Endothelial cell of umbilical vein (primary cell): Measurements from ENCODE around the gene XIST. TPM values are rescaled to one million over a fixed set of nuclear protein-coding genes. Genes with fewer than 3 reads are reported as not detected.

Source experiments
- BruUV-seq: library from RNA; stranded (reverse); fragments of 400-500 nt; replicated peaks from 2 replicates; lab custom pipeline; 2021; lab: Mats Ljungman, UMichigan
- CTCF ChIA-PET: fragments of 300-600, 350-600 bp; sonication (Branson Sonifier 250); formaldehyde crosslinking; loops from one replicate; lab custom pipeline; 2021; ENCODE audit warnings: antibody characterized with exemption, inconsistent platforms; lab: Charles Lee
- POLR2A ChIA-PET: fragments of 300-600, 350-600 bp; sonication (Branson Sonifier 250); formaldehyde crosslinking; loops from one replicate; lab custom pipeline; 2021; ENCODE audit warnings: antibody characterized with exemption, inconsistent platforms; lab: Charles Lee
- DNase-seq: peaks from one replicate; pipeline ENCODE4 v3.0.0-alpha.2; 2011; ENCODE audit warnings: low read depth, low spot score
- FAIRE-seq: peaks from 2 replicates; lab custom pipeline; 2011; peaks lifted over from hg19 to GRCh38; lab: Jason Lieb, UNC
- H2AFZ ChIP-seq: 2 replicates; pipeline ENCODE4 v1.6.0; 2012; ENCODE audit warnings: low read depth, low read length, control low read depth, inconsistent platforms
- H3K27ac ChIP-seq: 2 replicates; pipeline ENCODE4 v1.5.1; 2011; ENCODE audit warnings: low read depth, mild to moderate bottlenecking, control low read depth, low read length, moderate library complexity; ENCODE audit not compliant: insufficient read depth
- H3K27me3 ChIP-seq, 2 experiments: 2 replicates each; pipeline versions ENCODE4 v1.6.0 to v1.6.1; 2011; ENCODE audit warnings: low read length in 2 of 2, mixed read lengths in 1 of 2; ENCODE audit not compliant: control insufficient read depth in 2 of 2, insufficient read depth in 2 of 2
- H3K36me3 ChIP-seq, 2 experiments: 2 replicates in 1 of 2; 3 replicates in 1 of 2; pipeline ENCODE4 v1.5.1; 2011; ENCODE audit warnings: low read length in 2 of 2, mild to moderate bottlenecking in 1 of 2, moderate library complexity in 1 of 2; ENCODE audit not compliant: control insufficient read depth in 2 of 2, insufficient read depth in 2 of 2; ENCODE audit errors: extremely low read depth in 1 of 2
- H3K4me1 ChIP-seq: 3 replicates; pipeline ENCODE4 v1.5.1; 2011; ENCODE audit warnings: mild to moderate bottlenecking, low read length; ENCODE audit not compliant: control insufficient read depth, insufficient read depth; ENCODE audit errors: extremely low read depth
- H3K4me2 ChIP-seq: 2 replicates; pipeline ENCODE4 v1.6.1; 2011; ENCODE audit warnings: low read length, control low read depth, mixed read lengths; ENCODE audit not compliant: insufficient read depth
- H3K4me3 ChIP-seq, 3 experiments: fragments of 200-600 bp in 1 of 3; sonication (generic), shearing (Covaris generic) in 1 of 3; replicated peaks in 1 of 3; 2 replicates each; pipeline ENCODE4 v1.5.1; 2011 to 2016; ENCODE audit warnings: control low read depth in 3 of 3, low read length in 3 of 3, mild to moderate bottlenecking in 2 of 3, inconsistent platforms in 1 of 3, low read depth in 1 of 3, moderate library complexity in 1 of 3; ENCODE audit not compliant: insufficient read depth in 1 of 3
- H3K79me2 ChIP-seq: 2 replicates; pipeline ENCODE4 v1.6.0; 2012; ENCODE audit warnings: low read length, inconsistent platforms; ENCODE audit not compliant: control insufficient read depth, insufficient read depth
- H3K9ac ChIP-seq: replicated peaks from 2 replicates; pipeline ENCODE3; 2011; ENCODE audit warnings: low read length, control low read depth; ENCODE audit not compliant: insufficient read depth; ENCODE audit errors: extremely low read depth
- H3K9me1 ChIP-seq: replicated peaks from 3 replicates; pipeline ENCODE4 v1.6.0; 2011; ENCODE audit warnings: mild to moderate bottlenecking, low read length; ENCODE audit not compliant: control insufficient read depth, insufficient read depth; ENCODE audit errors: extremely low read depth
- H3K9me3 ChIP-seq: replicated peaks from 2 replicates; pipeline ENCODE4 v1.5.1; 2012; ENCODE audit warnings: low read length, inconsistent platforms; ENCODE audit not compliant: control insufficient read depth, insufficient read depth
- H4K20me1 ChIP-seq: replicated peaks from 2 replicates; pipeline ENCODE3; 2011; ENCODE audit warnings: mild to moderate bottlenecking, low read length; ENCODE audit not compliant: control insufficient read depth, insufficient read depth; ENCODE audit errors: extremely low read depth
- CTCF ChIP-seq, 2 donors: IDR thresholded peaks; 1 replicate in 1 of 2; 2 replicates in 1 of 2; pipeline ENCODE4 v1.5.1; 2011; ENCODE audit warnings: low read length in 2 of 2, mild to moderate bottlenecking in 2 of 2, moderate library complexity in 2 of 2, control low read depth in 1 of 2, inconsistent platforms in 1 of 2, low read depth in 1 of 2; ENCODE audit not compliant: insufficient read depth in 1 of 2; ENCODE audit errors: extremely low read depth in 1 of 2
- EZH2 ChIP-seq: IDR thresholded peaks from 2 replicates; pipeline ENCODE4 v1.6.1; 2012; ENCODE audit warnings: borderline replicate concordance, low read depth, mild to moderate bottlenecking, moderate library complexity, low read length, inconsistent platforms; ENCODE audit not compliant: severe bottlenecking
- FOS ChIP-seq: IDR thresholded peaks from 2 replicates; pipeline ENCODE4 v1.6.1; 2011; ENCODE audit warnings: mild to moderate bottlenecking, low read length, moderate library complexity, borderline replicate concordance; ENCODE audit not compliant: insufficient read depth
- GATA2 ChIP-seq: IDR thresholded peaks from 2 replicates; pipeline ENCODE4 v1.7.0; 2011; ENCODE audit warnings: low read depth, mild to moderate bottlenecking, moderate library complexity, mixed read lengths, low read length; ENCODE audit not compliant: insufficient read length, insufficient read depth
- JUN ChIP-seq: IDR thresholded peaks from 2 replicates; pipeline ENCODE4 v1.6.1; 2011; ENCODE audit warnings: borderline replicate concordance, low read depth; ENCODE audit not compliant: insufficient read length, insufficient read depth
- MAX ChIP-seq: IDR thresholded peaks from 2 replicates; pipeline ENCODE4 v1.6.1; 2011; ENCODE audit not compliant: insufficient read depth, insufficient read length
- MYC ChIP-seq: IDR thresholded peaks from one replicate; pipeline ENCODE4 v1.6.1; 2011; ENCODE audit warnings: mild to moderate bottlenecking, low read depth, low read length
- POLR2A ChIP-seq: IDR thresholded peaks from 2 replicates; pipeline ENCODE4 v1.6.1; 2012; ENCODE audit warnings: low read depth, mild to moderate bottlenecking, control low read depth, low read length
- POLR2AphosphoS5 ChIP-seq: IDR thresholded peaks from 2 replicates; pipeline ENCODE4 v1.6.1; 2012; ENCODE audit warnings: low read depth, mild to moderate bottlenecking, control low read depth, low read length, moderate library complexity; ENCODE audit not compliant: insufficient read depth
- dilution Hi-C: fragments of 300-500 bp; cut with MboI; formaldehyde crosslinking; loops from one replicate; pipeline ENCODE4 v1.15.0; 2019; ENCODE audit warnings: low sequenced_read_pairs; ENCODE audit not compliant: extremely low pct_ligation_motif_present
- intact Hi-C: fragments of 100-400 bp; cut with micrococcal nuclease; formaldehyde crosslinking; loops from one replicate; pipeline ENCODE4 v1.10.0; 2022
- polyA plus RNA-seq, 4 experiments: library from polyadenylated mRNA; depleted of rRNA in 3 of 4; stranded (reverse) in 3 of 4; unstranded in 1 of 4; fragments of >200 nt; gene quantifications; 2 replicates each; pipeline versions ENCODE4 v1.2.1 to v1.2.3, GENCODE V29; 2011 to 2012; ENCODE audit warnings: missing spikeins in 1 of 4
- total RNA-seq: library from RNA; stranded (reverse); gene quantifications from 2 replicates; pipeline ENCODE4 v1.2.3, GENCODE V29; 2021

XIST gene
- total and polyA plus RNA-seq, 2 donors (not counting 3 experiments of a cell fraction or from before 2014, with no cell fraction given), result 0.03 to 0.07 TPM

GRCh38 chrX:73847991-73848390 is 4.5 kb downstream of the XIST start:
- dilution Hi-C loops (no loop called here), intact Hi-C loops (loop anchor here (10.0 kb wide), 1 partner anchor 763 kb away; no protein-coding TSS in a partner anchor)
- CTCF ChIA-PET, result no interaction called here
- no peak for FAIRE-seq
- Histone ChIP-seq H3K4me1 (no peaks in the 10 kb centered on the region), H3K9me3 (no peaks in the 10 kb centered on the region), H3K4me2 (no peak overlapping the region), H3K9me1 (no peaks in the 10 kb centered on the region), H3K27me3 (peaks cover 0 to 2% of the 10 kb centered on the region in 2 experiments), H3K27ac (no peak overlapping the region), H3K79me2 (no peaks in the 10 kb centered on the region), H3K4me3 (no peak overlapping the region), H2AFZ (no peak overlapping the region), H3K9ac (no peak overlapping the region), H4K20me1 (no peaks in the 10 kb centered on the region), H3K36me3 (no peaks in the 10 kb centered on the region)
- POLR2A ChIA-PET, result no interaction called here
- no peak for TF ChIP-seq FOS
- no peak for TF ChIP-seq MAX
- no peak for TF ChIP-seq CTCF (IDR thresholded peaks at IDR 0.05; ENCODE audit: extremely low read depth in 1 of 2, insufficient read depth in 1 of 2, low read depth in 1 of 2, low read length in 2 of 2)
- TF ChIP-seq POLR2A, result no peak
- DNase-seq, result no peak
- no TSS peak for BruUV-seq

- no peak overlapping the region for H3K27ac ChIP-seq
- H3K79me2 ChIP-seq, result no peaks in the 10 kb centered on the region
- BruUV-seq, result no TSS peak
- H4K20me1 ChIP-seq, result no peaks in the 10 kb centered on the region
- dilution Hi-C loops, result no loop called here
- intact Hi-C loops, result loop anchor here (10.0 kb wide), 1 partner anchor 762 kb away; no protein-coding TSS in a partner anchor
- H3K4me3 ChIP-seq, result no peak overlapping the region
- H3K36me3 ChIP-seq, result no peaks in the 10 kb centered on the region
- no peak overlapping the region for H2AFZ ChIP-seq
- POLR2A ChIA-PET, result no interaction called here
- CTCF ChIA-PET, result no interaction called here
- peaks cover 0 to 2% of the 10 kb centered on the region in 2 experiments for H3K27me3 ChIP-seq
- FAIRE-seq, result no peak
- TF ChIP-seq POLR2AphosphoS5 (no peak), JUN (no peak), MAX (no peak), MYC (no peak), FOS (no peak), EZH2 (no peak), GATA2 (no peak), CTCF (IDR thresholded peaks at IDR 0.05; ENCODE audit: extremely low read depth in 1 of 2, insufficient read depth in 1 of 2, low read depth in 1 of 2, low read length in 2 of 2) (no peak), POLR2A (no peak)
- no peak overlapping the region for H3K9ac ChIP-seq
- H3K4me1 ChIP-seq, result no peaks in the 10 kb centered on the region
- no peaks in the 10 kb centered on the region for H3K9me1 ChIP-seq
- no peak overlapping the region for H3K4me2 ChIP-seq
- no peaks in the 10 kb centered on the region for H3K9me3 ChIP-seq
- no peak for DNase-seq
Observed at GRCh38 chrX:73847100-73847499, 5.4 kb downstream of the XIST start.
